HG03442 (cell line): Measurements from ENCODE around the gene EMILIN3.

Experiments used
- ATAC-seq: cut with Tn5 transposase; IDR thresholded peaks from one replicate; pipeline ENCODE4 v1.9.1; 2021; ENCODE audit warnings: mild to moderate bottlenecking, moderate library complexity; ENCODE audit not compliant: unreplicated experiment

EMILIN3 gene

GRCh38 chr20:41392295-41392694 lies 25.7 kb upstream of the EMILIN3 start:
- ATAC-seq: no peak

- ATAC-seq: no peak
These were observed 25.0 kb upstream of the EMILIN3 start for GRCh38 chr20:41391587-41392001.

DNA sequence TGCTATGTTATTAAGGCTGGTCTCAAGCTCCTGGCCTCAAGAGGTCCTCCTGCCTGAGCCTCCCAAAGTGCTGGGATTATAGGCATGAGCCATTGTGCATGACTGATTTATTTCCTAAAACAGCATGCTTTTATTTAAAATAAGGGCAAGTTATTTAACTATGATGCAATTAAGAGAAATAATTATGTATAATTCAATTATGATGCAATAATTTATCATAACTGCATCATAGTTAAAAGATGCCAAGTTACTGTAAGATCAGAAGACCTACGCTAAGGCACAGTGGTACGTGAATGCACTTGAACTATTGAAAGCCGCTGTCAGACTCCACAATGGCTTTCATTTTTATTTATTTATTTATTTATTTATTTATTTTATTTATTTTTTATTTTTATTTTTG lies 24.3 kb upstream of the EMILIN3 start:
- no peak for ATAC-seq

DNA sequence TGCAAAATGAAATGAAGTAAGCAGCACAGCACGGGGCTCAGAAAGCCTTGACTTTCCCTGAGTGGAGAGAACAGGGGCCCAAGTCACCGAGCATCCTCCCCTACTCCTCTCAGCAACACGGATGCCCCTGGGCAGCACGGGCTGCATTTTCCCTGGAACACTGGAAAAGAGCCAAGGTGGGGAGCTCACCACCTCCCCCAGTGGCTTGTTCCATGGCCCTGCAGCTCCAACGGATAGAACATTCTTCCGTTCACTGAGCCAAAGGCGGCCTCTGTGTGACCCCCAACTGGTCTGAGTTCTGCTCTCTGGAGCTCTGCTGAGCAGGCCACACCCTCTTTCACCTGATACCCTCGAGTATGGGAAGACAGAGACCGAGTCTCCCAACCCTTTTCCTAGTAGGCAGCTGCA lies 20.8 kb upstream of the EMILIN3 start:
- ATAC-seq: no peak

DNA sequence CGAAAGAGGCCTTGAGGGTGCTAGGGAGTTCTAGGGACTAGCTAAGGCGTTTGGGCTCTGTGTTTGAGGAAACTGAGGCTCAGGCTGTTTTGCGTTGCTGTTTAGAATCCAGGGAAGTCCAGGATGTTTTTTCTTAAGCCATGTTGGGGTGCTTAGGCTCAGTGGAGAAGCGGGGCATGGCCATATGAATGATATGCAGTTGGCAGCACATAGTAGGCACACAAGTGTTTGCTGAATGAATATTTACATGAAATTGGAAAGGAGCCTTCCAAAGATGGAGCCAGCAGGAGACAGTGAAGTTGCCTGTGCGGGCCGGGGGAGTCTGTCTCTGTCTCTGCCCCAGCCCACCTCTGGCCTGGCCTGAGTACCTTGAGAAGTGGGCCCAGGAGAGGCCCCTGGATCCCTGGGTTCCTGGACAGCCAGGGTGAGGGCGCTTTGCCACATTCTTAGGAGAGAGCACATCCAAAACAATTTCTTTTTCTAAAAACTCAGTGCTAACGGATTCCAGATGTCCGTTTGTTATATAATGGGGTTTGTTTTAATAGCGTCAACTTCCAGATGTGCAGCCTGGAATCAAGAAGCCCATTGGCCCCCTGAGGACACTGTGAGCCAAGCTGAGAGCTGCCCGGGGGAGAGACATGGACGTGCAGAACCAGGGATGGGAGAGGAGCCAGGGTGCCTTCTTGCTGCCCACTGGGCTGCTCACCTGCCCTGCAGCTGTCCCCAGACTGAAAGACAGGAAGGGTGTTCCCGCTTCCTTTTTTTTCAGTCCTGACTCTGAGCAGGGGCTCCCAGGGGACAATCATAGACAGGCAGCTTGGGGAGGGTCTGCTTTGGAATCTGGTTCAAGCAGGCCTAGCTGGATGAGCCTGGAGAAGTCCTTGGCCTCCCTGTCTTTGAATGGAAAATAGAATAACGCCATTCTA lies 20.1 kb upstream of the EMILIN3 start:
- ATAC-seq: no peak

GRCh38 chr20:41382791-41383305 lies 16.2 kb upstream of the EMILIN3 start:
- ATAC-seq: no peak

GRCh38 chr20:41380551-41381193 lies 14.1 kb upstream of the EMILIN3 start:
- ATAC-seq: no peak

DNA sequence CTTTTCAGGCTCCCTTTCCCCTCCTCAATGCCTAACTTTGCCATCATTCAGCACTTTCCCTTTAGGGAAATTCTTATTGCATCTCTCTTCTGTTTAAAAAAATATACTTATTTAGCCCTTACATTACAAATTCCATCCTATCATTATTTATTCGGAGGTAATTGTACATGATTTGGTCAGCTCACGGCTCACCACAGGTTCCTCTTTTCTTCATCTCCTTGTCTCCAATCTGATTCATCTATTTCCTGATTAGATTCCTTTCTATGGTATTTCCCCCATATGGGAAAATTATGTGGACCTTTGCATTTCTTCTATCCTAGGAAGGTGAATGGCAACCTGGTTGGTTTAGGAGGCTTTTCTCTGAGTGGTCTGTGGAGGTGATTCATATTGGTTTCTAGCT lies 12.9 kb upstream of the EMILIN3 start:
- ATAC-seq: no peak

DNA sequence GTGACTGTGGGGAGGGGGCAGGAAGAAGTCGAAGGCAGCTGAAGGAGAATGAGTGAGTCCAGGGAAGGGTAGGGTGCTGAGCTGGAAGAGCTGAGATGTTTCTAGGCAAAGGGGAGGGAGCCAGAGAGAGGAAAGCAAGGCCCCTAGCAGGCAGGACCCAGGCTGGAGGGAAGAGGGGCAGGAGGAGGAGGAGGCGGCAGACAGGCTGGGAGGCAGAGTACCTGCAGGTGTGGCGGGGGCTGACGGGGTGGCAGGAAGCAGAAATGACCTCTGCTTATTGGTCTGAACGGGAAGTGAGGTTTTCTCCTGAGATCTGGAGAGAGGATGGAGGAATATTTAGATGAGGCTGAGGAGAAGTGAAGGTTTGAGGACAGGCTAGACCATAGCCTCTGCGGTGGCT lies 10.7 kb upstream of the EMILIN3 start:
- ATAC-seq: no peak

DNA sequence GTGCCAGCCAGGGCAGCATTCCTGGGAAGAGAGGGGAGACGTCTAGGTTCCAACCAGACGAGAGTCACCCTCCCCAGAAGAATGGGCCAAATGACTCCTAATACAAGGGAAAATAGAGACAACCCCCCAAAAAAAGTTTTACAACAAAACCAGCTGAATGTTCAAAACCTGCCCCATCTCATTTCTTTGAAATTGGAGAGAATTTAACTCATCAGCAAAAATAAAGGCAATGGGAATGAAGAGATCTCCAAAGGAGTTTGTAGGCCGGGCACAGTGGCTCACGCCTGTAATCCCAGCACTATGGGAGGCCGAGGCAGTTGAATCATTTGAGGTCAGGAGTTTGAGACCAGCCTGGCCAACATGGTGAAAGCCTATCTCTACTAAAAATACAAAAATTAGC lies 9.7 kb upstream of the EMILIN3 start:
- no peak for ATAC-seq

DNA sequence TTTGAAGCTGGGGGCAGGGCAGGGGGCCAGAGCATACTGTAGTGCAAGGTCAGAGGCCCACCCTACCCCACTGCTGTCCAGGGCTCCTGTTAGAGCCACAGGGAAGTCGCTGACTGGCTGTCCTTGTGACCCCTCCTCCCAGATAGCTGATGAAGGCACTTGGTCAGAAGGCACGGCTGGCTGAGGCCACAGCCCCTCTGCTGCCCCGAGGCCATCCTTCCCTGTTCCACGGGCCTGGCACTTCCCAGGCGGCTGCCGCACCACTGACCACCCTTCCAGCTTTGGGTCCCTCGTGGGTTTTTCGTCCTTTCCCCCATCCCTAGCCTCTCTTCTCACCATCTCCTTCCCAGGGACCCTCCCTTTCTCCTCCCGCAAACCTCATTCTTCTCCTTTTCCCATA lies 9.2 kb upstream of the EMILIN3 start:
- ATAC-seq: no peak

- ATAC-seq: no peak
These were observed 7.6 kb upstream of the EMILIN3 start for GRCh38 chr20:41373931-41374920.

- ATAC-seq: no peak
These were observed 6.7 kb upstream of the EMILIN3 start for GRCh38 chr20:41373251-41373783.

- ATAC-seq: no peak
These were observed 4.8 kb upstream of the EMILIN3 start for GRCh38 chr20:41371371-41371770.

DNA sequence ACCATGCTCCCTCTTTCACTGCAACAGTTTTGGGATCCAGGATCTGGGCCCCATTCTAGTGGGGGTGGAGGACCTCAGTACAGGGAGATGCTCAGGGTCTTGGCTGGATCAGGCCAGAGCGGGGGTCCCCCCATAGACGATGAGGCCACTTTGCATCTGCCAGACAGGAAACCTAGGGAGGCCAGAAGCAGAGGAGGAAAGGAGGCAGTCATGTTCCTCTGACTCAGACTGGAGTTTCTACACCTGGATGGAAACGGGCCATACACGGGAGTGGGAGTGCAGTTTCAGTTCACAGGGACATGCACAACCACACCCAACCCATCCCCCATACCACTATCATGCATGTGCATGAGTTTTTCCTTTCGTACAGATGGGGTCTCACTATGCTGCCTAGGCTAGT lies 3.6 kb upstream of the EMILIN3 start:
- ATAC-seq: no peak

GRCh38 chr20:41369673-41370072 lies 3.1 kb upstream of the EMILIN3 start:
- ATAC-seq: no peak

DNA sequence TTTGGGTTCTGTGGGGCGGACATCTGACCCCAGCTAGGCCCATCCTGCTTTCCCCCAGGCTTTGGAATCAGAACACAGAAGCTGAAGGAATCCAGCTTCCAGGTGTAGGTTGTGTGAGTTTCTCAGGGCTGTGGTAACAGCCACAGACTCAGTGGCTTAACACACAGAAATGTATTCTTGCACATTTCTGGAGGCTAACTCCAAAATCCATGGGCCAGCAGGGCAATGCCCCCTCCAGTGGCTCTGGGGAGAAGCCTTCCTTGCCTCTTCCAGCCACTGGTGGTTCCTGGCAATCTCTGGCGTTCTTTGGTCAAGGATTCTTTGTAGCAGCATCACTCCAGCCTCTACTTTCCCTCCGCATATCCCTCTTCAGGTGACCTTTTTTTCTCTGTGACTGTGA lies 1.3 kb upstream of the EMILIN3 start:
- ATAC-seq: no peak

GRCh38 chr20:41367393-41367695 lies 726 bp upstream of the EMILIN3 start:
- no peak for ATAC-seq

GRCh38 chr20:41365777-41366545 lies 657 bp downstream of the EMILIN3 start:
- no peak for ATAC-seq
